GM21717 (cell line): Measurements from ENCODE around the gene MCCD1.
A peak's percentile ranks its signal among the peaks of the same experiment; 100 is the strongest.
"Not testable (repeated sequence)": the region's sequence is repeated elsewhere in the genome, so short reads cannot be mapped to it uniquely, and the experiment has no call there.

ENCODE experiments used
- ATAC-seq: cut with Tn5 transposase; IDR thresholded peaks from one replicate; pipeline ENCODE4 v1.9.1; 2021; ENCODE audit warnings: mild to moderate bottlenecking, moderate library complexity; ENCODE audit not compliant: unreplicated experiment

MCCD1 gene

DNA sequence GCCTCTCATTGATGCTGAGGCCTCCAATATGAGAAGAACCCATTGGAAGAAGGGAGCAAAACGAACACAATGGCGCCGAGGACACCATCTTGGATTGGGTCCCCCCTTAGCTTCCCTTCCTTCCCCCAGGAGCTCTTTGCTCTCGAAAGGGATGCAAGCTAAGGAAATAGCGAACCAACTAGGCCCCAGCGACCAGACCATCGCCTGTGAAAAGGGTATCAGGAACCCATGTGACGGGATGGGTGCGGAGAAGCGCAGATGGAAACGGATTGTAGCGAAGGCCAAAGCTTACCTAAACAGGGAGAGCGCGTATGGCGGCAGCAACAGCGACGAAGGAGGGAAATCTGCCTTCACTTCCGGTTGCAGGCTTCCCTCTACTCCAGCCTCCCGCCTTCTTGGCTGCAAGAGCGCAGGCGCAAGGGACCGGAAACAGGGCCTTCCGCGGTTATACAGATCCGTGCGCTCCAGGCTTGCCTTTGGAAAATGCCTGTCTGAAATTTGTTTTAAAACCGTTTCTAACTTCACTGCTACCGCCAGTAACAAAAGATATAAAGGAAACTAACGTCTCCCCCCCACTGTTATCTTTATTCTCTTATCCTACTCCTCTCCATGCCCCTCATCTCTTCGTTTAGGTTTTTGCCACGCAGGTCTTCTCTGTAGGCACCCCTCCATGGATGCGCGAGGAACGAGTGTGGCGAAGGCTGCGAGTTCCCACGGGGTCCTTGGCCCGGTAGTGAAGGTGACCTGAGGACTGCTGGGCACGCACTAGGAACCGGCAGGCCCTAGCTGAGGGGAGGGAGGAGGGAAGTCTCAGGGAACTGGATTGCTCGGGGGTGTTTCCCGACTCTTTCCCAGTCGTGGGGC is 13.1 kb downstream of the MCCD1 start, which contains the start of gene DDX39B:
DDX39B (minus strand) TSS at position 346 of the 864 bp plus-strand sequence. CDS start 1,471 bp downstream, outside the sequence.
- peak; percentile 54 for ATAC-seq

DNA sequence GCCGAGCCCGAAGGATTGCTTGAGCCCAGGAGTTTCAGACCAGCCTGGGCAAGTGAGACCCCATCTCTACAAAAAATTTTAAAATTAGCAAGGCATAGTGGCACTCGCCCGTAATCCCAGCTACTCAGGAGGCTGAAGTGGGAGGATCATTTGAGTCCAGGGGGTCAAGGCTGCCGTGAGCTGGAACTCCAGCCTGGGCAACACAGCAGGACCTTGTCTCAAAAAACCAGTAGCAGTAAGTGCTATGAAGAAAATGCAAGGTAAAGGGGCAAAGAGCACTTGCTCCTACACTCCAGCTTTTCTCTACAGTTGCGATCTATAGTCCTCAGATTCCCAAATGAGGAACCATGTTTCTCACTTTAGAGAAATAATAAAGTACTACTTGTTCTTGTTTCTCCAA is 14.9 kb downstream of the MCCD1 start:
- no peak for ATAC-seq

DNA sequence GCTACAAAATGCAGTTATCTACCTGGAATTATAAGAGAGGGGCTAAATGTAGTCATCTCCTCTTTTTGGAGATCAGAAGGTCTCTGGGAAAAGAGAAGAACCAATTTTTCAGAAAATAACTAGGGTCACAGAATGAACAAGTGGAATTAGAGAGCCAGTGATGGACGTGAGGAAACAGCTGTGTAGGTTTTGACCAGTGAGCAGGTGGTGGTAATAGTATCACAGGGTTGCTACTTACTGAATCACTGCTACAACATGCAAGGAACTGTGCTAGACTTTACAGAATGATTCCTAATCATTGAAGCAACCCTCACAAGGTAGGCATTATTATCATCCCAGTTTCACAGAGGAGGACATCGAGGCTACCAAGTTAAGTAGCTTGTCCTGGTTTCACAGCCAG is 15.9 kb downstream of the MCCD1 start:
- no peak for ATAC-seq

DNA sequence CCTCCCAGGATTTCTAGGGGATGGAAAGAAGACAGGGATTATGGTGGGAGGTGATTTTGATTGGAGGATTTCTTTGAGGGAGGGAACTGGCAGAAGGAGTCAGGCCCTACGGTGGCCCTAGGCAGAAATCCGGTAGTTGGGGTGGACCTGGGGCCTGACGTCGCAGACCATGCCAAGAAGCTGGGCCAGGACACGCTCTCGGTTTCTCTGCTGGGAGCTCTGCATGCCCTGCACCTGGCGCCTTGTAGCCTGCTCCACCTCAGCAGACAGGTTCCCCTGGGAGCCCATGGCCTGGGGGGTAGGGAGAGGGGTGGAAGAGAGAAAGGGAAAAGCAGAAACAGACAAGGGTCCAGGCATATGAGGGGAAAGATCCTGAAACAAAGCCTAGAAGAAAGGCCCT is 16.5 kb downstream of the MCCD1 start:
- ATAC-seq: no peak

DNA sequence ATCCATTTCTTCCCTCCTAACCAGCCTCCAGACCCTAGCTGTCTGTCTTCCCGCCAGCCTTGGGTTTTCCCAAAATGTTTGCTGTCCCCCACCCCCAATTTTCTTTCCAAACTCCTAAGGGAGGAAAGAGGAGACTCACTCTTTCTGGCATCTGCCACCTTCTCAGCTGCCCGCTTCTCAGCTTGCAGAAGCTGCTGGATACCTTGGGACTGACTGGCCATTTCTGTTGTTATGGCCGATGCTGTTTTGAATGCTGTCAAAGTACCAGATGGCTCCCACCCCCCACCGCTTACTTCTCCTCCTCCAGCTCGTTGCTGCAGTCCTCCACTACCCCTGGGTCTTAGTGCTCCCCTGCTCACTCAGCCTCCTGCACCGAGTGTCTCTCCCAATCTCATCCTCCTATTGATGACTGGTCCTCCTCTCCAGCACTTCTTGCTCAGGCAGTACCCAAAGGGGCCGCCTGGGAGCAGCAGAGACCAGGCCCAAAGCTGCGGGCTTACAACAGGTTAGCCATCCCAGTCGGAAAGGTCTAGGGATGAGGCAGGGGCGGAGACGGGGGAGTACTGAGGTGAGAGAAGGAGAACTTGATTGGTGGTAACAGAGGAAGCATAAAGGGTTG is 17.7 kb downstream of the MCCD1 start, which contains the start of gene ATP6V1G2:
ATP6V1G2 (minus strand) TSS at position 270 of the 619 bp plus-strand sequence; CDS start at position 221, 49 bp downstream.
- ATAC-seq: no peak

DNA sequence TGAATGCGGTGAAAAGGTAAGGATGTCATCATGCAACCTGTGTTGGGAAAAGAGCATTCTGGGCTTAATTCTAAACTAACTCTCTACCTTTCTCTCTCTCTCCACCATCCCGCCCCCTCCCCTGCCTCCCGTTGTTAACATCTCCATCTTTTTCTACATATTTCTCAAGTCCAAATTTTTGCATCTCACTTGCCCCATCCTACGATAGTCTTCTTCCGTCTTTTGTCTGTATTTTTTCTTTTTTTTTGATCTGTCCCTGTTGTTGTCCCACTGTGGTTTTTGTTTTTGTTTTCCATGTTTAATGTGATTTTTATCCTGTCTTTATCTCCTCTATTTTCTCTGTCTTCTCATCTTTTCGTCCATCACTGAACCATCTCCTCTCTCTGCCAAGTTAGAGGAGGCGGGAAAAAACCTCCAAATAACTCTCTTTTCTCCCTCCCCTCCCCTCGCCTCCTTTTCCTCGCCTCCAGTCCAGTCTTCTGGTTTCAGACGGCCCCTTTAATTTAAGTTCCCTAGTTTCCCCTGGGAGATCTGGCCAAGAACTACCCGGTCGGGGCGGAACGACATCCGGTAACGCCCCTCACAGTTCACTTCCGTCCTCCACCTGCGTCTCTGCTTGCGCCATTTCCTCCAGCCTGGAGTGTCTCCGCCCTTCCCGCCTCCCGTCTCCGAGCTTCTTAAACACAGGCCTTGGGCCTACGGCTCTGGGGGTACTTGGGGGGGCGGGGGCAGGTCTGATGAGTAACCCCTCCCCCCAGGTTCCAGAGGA is 18.4 kb downstream of the MCCD1 start, which contains the start of gene NFKBIL1:
NFKBIL1 (plus strand) TSS at position 651 of the 769 bp plus-strand sequence; CDS start at position 738, 87 bp downstream.
- ATAC-seq: peak; percentile 56

DNA sequence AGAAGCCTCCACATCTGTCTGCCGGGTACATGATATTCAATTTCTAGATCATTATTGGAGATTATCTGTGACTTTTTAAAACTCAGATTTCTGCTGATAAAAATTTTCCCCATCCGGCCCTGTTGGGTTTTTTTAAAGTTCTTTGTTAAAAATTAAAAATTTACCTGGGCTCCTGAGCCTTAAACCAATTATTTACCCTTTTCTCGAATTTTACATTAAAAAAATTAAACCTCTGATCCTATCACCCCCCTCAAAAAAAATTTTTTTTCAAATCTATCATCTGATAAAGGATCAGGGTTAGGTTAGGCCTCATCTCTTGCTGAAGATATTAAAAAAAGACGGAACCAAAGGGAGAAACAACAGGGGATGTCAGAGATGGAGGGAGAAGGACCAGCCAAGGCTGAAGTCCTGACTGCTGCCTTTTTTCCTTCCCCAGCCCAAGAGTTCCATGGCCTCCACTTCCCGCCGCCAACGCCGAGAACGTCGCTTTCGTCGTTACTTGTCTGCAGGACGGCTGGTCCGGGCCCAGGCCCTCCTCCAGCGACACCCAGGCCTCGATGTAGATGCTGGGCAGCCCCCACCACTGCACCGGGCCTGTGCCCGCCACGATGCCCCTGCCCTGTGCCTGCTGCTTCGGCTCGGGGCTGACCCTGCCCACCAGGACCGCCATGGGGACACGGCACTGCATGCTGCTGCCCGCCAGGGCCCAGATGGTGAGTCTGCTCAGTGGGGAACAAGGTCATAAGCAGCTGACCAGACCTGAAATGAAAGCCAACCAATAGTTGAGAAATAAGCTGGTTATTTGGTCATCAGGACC is 19.2 kb downstream of the MCCD1 start:
- no peak for ATAC-seq

DNA sequence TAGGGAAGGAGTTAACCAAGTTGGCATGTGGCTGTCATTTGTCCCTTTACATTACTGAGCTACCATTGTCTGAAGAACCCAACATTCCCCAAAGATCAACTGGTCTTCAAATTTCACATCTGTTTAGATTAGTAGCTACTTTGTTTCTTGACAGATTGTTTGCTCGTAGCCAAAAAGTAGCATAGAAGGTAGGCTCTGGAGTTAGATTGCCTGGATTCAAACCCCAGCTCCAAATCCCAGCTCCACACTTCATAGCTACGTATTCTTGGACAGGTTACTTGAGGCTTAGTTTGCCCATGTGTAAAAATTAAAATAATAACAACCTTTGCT is 19.7 kb downstream of the MCCD1 start:
- ATAC-seq: no peak

DNA sequence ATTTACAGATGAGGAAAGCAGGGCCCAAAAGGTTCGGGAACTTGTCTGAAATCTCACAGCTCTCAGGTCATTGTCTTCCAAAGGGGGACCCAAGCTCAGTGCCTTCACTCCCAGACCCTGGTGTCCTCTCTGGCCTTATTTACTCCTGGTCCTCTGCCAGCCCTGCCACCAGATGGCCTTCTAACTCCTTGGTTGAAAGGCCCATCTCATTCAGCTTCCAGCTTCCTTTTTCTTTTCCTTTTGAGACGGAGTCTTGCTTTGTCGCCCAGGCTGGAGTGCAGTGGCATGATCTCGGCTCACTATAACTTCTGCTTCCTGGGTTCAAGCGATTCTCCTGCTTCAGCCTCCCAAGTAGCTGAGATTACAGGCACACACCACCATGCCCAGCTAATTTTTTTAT is 22.6 kb downstream of the MCCD1 start:
- not testable (repeated sequence) for ATAC-seq

DNA sequence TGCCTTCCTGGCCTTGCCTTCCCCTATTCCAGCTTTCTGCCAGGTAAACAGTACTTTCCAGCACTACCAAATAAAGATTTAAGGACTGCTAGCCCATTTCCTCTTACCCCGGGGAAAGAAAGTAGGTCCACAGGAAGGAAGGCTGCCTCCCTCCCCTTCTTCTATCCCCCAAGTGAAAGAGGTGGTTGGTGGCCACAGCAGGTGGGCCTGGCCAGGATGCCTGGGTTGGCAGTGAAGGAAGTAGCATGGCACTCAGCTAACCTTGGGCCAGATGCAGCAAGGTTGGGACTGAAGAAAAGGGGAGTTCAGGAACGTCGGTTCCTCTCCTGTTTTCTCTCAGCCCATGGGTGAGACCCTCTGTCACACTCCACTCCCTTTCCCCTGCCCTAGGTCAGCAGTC is 27.5 kb downstream of the MCCD1 start:
- ATAC-seq: no peak

DNA sequence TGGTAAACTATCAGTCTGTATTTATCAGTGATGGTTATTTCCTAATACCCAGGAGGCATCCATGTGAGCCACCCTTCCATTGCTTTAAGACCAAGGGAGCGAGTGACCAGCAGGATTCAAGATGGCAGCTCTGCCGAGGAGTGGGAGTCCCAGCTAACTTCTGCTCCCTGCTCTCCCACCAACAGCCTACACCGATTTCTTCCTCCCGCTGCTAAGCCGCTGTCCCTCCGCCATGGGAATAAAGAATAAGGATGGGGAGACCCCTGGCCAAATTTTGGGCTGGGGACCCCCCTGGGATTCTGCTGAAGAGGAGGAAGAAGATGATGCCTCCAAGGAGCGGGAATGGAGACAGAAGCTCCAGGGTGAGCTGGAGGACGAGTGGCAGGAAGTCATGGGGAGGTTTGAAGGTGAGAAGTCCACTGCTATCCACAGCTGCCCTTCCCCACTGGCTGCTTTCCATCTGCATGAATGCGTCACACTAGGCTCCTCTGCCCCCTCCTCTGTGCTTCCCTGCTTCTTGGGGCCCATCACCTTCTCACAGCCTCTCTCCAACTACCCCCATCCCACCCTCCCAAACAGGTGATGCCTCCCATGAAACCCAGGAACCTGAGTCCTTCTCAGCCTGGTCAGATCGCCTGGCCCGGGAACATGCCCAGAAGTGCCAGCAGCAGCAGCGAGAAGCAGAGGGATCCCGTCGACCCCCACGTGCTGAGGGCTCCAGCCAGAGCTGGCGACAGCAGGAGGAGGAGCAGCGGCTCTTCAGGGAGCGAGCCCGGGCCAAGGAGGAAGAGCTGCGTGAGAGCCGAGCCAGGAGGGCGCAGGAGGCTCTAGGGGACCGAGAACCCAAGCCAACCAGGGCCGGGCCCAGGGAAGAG is 28.9 kb downstream of the MCCD1 start:
- no peak for ATAC-seq

DNA sequence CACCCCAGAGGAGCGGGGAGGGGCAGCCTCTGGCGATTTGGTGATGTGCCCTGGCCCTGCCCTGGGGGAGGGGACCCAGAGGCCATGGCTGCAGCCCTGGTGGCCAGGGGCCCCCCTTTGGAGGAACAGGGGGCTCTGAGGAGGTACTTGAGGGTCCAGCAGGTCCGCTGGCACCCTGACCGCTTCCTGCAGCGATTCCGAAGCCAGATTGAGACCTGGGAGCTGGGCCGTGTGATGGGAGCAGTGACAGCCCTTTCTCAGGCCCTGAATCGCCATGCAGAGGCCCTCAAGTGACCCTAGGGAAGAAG is 29.5 kb downstream of the MCCD1 start:
- no peak for ATAC-seq

DNA sequence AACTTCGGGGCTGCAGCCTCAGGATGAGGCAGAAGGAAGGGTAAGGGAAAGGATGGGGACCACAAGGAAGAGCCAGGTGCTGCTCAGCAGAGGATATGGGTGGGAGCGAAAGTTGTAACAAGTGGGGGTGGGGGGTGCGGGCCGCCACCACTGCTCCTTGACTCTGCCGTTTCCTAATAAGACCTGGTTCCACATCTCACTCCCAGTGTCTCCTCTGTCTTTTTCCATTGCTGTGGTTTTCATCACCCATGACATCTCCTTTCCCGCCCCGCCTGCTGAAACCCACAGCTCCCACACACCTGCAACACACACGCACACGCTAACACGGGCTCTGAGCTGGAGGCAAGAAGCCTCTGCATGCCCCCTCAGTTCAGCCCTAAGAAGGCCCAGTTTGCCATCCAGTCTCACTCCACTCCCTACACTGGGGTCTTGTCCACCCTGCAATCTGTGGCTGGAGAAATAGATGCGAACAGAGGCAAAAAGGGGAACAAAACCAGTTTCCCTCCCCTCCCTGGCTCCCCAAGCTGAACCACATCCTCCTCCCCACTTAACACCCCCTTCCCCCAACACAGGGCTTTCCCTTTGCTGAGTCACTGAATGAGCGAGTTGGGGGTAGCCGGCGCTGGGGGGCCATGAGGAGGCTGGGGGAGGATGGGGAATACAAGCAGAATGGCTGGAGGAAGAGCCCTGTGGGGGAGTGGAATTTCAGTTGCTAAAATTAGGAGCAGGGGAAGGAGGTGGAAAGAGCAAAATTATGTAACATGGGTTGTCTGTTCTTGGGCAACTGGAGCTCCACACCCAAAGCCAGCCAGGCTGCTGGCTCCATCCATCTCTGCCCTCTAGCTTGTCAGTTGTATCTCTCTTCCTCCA is 30.1 kb downstream of the MCCD1 start:
- peak; percentile 26 for ATAC-seq

DNA sequence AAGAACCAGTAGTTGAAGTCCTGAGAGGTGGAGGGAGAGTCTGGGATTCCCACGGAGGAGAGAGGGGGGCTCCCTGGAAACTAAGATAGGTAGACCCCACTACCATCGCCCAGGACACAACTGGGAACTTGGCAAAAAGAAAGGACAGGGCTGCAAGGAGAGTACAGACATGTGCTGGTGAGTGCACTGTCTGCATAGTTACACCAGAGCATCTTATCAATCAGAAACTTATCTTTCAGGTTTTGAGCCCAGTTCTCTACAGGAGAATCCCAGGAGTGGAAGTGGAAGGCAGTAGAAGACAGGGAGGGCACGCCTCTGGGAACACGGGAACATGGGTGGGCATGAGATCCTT is 30.8 kb downstream of the MCCD1 start:
- peak; percentile 4 for ATAC-seq

DNA sequence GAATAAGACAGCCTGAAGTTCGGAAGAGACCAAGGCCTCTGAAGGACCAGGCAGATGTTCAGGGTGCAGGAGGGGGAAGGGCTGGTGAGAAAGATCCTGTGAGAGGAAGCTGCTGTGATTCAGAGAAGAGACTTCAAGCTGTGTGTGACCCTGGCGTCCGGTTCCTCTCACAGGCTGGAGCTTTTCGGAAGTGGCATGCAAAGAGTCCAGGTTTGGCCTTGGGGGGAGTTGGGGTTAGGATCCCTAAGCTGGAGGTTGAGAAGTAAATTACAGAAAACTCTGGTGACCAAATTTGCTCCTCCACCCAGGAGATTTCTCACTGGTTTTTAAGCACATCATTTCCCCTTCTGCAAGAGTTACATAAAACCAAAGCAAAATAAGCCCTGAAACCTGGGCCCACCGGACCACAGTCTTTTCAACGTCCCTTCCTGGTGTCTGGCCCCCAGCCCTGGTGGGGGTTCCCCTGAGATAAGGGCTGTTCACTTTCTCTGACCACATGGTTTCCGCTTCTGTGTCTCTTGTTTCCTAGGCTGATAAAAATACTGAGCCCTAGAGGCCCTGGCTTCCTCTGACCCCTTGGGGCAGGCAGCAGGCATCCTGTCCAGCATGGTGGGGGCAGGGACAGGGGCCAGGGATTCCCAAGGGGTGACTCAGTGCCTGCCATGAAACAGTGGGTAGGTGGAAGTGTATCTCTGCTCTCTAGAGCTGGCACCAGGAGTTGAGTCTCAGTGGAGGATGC is 31.4 kb downstream of the MCCD1 start:
- ATAC-seq: peak; percentile 34

DNA sequence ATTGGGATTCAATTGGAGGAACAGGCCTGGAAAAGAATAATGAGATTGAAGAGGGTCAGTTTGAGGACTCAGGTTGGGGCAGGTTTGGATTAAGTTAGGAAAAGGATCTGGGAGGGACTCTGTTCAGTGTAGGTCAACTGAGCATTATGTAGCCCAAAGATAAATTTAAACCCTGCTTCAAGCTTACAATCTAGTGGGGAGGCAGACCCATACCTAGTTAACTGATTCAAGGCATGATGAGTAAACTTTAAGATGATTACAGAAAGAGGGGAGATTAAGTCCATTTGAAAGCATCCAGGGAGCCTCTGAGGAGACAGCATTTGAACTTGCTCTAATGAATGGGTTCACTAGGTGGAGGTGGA is 31.9 kb downstream of the MCCD1 start:
- ATAC-seq: no peak

DNA sequence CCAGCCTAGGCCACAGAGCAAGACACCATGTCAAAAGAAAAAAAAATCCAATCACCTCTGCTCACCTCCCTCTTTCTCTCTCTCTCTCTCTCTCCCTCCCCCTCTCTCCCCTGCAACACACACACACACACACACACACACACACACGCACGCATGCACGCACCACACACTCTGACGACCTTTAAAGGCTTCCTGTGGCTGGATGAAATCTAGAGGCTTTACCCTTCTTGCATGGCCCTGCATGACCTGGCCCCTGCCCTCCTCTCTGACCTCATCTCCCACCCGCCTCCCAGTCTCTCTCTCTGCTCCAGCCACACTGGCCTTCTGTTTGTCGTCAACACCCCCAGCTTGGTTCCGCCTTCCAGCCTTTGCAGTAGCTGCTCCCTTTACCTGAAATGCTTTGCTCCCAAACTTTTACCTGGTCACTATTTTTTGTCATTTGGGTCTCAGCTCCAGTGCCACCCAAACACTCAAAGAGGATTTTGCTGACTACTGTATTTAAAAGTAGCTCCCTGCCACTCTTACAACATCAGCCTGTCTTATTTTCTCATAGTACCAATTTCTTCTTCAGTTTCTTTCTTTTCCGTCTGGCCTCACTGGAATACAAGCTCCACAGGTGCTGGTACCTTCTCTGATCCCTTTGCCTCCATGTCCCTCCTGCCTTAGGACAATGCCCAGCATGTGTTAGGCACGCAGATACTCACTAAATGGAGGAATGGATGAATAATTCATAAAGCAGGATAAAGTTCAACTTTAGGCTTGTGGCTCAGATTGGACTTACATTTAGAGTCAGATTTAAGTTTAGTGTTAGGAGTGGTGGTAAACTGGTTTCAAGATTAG is 39.0 kb downstream of the MCCD1 start:
- ATAC-seq: no peak
